Endothelial cell of umbilical vein (primary cell): ENCODE results near the gene MAPT. TPM values are rescaled to one million over a fixed set of nuclear protein-coding genes. Genes with fewer than 3 reads are reported as not detected.

ENCODE experiments used
- BruUV-seq: library from RNA; stranded (reverse); fragments of 400-500 nt; replicated peaks from 2 replicates; lab custom pipeline; 2021; lab: Mats Ljungman, UMichigan
- CTCF ChIA-PET: fragments of 300-600, 350-600 bp; sonication (Branson Sonifier 250); formaldehyde crosslinking; loops from one replicate; lab custom pipeline; 2021; ENCODE audit warnings: antibody characterized with exemption, inconsistent platforms; lab: Charles Lee
- POLR2A ChIA-PET: fragments of 300-600, 350-600 bp; sonication (Branson Sonifier 250); formaldehyde crosslinking; loops from one replicate; lab custom pipeline; 2021; ENCODE audit warnings: antibody characterized with exemption, inconsistent platforms; lab: Charles Lee
- DNase-seq: peaks from one replicate; pipeline ENCODE4 v3.0.0-alpha.2; 2011; ENCODE audit warnings: low read depth, low spot score
- FAIRE-seq: peaks from 2 replicates; lab custom pipeline; 2011; peaks lifted over from hg19 to GRCh38; lab: Jason Lieb, UNC
- H2AFZ ChIP-seq: 2 replicates; pipeline ENCODE4 v1.6.0; 2012; ENCODE audit warnings: low read depth, low read length, control low read depth, inconsistent platforms
- H3K27ac ChIP-seq: 2 replicates; pipeline ENCODE4 v1.5.1; 2011; ENCODE audit warnings: low read depth, mild to moderate bottlenecking, control low read depth, low read length, moderate library complexity; ENCODE audit not compliant: insufficient read depth
- H3K27me3 ChIP-seq, 2 experiments: 2 replicates each; pipeline versions ENCODE4 v1.6.0 to v1.6.1; 2011; ENCODE audit warnings: low read length in 2 of 2, mixed read lengths in 1 of 2; ENCODE audit not compliant: control insufficient read depth in 2 of 2, insufficient read depth in 2 of 2
- H3K36me3 ChIP-seq, 2 experiments: 2 replicates in 1 of 2; 3 replicates in 1 of 2; pipeline ENCODE4 v1.5.1; 2011; ENCODE audit warnings: low read length in 2 of 2, mild to moderate bottlenecking in 1 of 2, moderate library complexity in 1 of 2; ENCODE audit not compliant: control insufficient read depth in 2 of 2, insufficient read depth in 2 of 2; ENCODE audit errors: extremely low read depth in 1 of 2
- H3K4me1 ChIP-seq: 3 replicates; pipeline ENCODE4 v1.5.1; 2011; ENCODE audit warnings: mild to moderate bottlenecking, low read length; ENCODE audit not compliant: control insufficient read depth, insufficient read depth; ENCODE audit errors: extremely low read depth
- H3K4me2 ChIP-seq: 2 replicates; pipeline ENCODE4 v1.6.1; 2011; ENCODE audit warnings: low read length, control low read depth, mixed read lengths; ENCODE audit not compliant: insufficient read depth
- H3K4me3 ChIP-seq, 3 experiments: fragments of 200-600 bp in 1 of 3; sonication (generic), shearing (Covaris generic) in 1 of 3; replicated peaks in 1 of 3; 2 replicates each; pipeline ENCODE4 v1.5.1; 2011 to 2016; ENCODE audit warnings: control low read depth in 3 of 3, low read length in 3 of 3, mild to moderate bottlenecking in 2 of 3, inconsistent platforms in 1 of 3, low read depth in 1 of 3, moderate library complexity in 1 of 3; ENCODE audit not compliant: insufficient read depth in 1 of 3
- H3K79me2 ChIP-seq: 2 replicates; pipeline ENCODE4 v1.6.0; 2012; ENCODE audit warnings: low read length, inconsistent platforms; ENCODE audit not compliant: control insufficient read depth, insufficient read depth
- H3K9ac ChIP-seq: replicated peaks from 2 replicates; pipeline ENCODE3; 2011; ENCODE audit warnings: low read length, control low read depth; ENCODE audit not compliant: insufficient read depth; ENCODE audit errors: extremely low read depth
- H3K9me1 ChIP-seq: replicated peaks from 3 replicates; pipeline ENCODE4 v1.6.0; 2011; ENCODE audit warnings: mild to moderate bottlenecking, low read length; ENCODE audit not compliant: control insufficient read depth, insufficient read depth; ENCODE audit errors: extremely low read depth
- H3K9me3 ChIP-seq: replicated peaks from 2 replicates; pipeline ENCODE4 v1.5.1; 2012; ENCODE audit warnings: low read length, inconsistent platforms; ENCODE audit not compliant: control insufficient read depth, insufficient read depth
- H4K20me1 ChIP-seq: replicated peaks from 2 replicates; pipeline ENCODE3; 2011; ENCODE audit warnings: mild to moderate bottlenecking, low read length; ENCODE audit not compliant: control insufficient read depth, insufficient read depth; ENCODE audit errors: extremely low read depth
- EZH2 ChIP-seq: IDR thresholded peaks from 2 replicates; pipeline ENCODE4 v1.6.1; 2012; ENCODE audit warnings: borderline replicate concordance, low read depth, mild to moderate bottlenecking, moderate library complexity, low read length, inconsistent platforms; ENCODE audit not compliant: severe bottlenecking
- FOS ChIP-seq: IDR thresholded peaks from 2 replicates; pipeline ENCODE4 v1.6.1; 2011; ENCODE audit warnings: mild to moderate bottlenecking, low read length, moderate library complexity, borderline replicate concordance; ENCODE audit not compliant: insufficient read depth
- GATA2 ChIP-seq: IDR thresholded peaks from 2 replicates; pipeline ENCODE4 v1.7.0; 2011; ENCODE audit warnings: low read depth, mild to moderate bottlenecking, moderate library complexity, mixed read lengths, low read length; ENCODE audit not compliant: insufficient read length, insufficient read depth
- JUN ChIP-seq: IDR thresholded peaks from 2 replicates; pipeline ENCODE4 v1.6.1; 2011; ENCODE audit warnings: borderline replicate concordance, low read depth; ENCODE audit not compliant: insufficient read length, insufficient read depth
- MYC ChIP-seq: IDR thresholded peaks from one replicate; pipeline ENCODE4 v1.6.1; 2011; ENCODE audit warnings: mild to moderate bottlenecking, low read depth, low read length
- POLR2A ChIP-seq: IDR thresholded peaks from 2 replicates; pipeline ENCODE4 v1.6.1; 2012; ENCODE audit warnings: low read depth, mild to moderate bottlenecking, control low read depth, low read length
- POLR2AphosphoS5 ChIP-seq: IDR thresholded peaks from 2 replicates; pipeline ENCODE4 v1.6.1; 2012; ENCODE audit warnings: low read depth, mild to moderate bottlenecking, control low read depth, low read length, moderate library complexity; ENCODE audit not compliant: insufficient read depth
- dilution Hi-C: fragments of 300-500 bp; cut with MboI; formaldehyde crosslinking; loops from one replicate; pipeline ENCODE4 v1.15.0; 2019; ENCODE audit warnings: low sequenced_read_pairs; ENCODE audit not compliant: extremely low pct_ligation_motif_present
- intact Hi-C: fragments of 100-400 bp; cut with micrococcal nuclease; formaldehyde crosslinking; loops from one replicate; pipeline ENCODE4 v1.10.0; 2022
- polyA plus RNA-seq, 4 experiments: library from polyadenylated mRNA; depleted of rRNA in 3 of 4; stranded (reverse) in 3 of 4; unstranded in 1 of 4; fragments of >200 nt; gene quantifications; 2 replicates each; pipeline versions ENCODE4 v1.2.1 to v1.2.3, GENCODE V29; 2011 to 2012; ENCODE audit warnings: missing spikeins in 1 of 4
- total RNA-seq: library from RNA; stranded (reverse); gene quantifications from 2 replicates; pipeline ENCODE4 v1.2.3, GENCODE V29; 2021
- TF ChIP-seq, protein P1 (sequence below): IDR thresholded peaks from 2 replicates; pipeline ENCODE4 v1.6.1; 2011; ENCODE audit not compliant: insufficient read depth, insufficient read length
- TF ChIP-seq, protein P2 (sequence below), 2 donors: IDR thresholded peaks; 1 replicate in 1 of 2; 2 replicates in 1 of 2; pipeline ENCODE4 v1.5.1; 2011; ENCODE audit warnings: low read length in 2 of 2, mild to moderate bottlenecking in 2 of 2, moderate library complexity in 2 of 2, control low read depth in 1 of 2, inconsistent platforms in 1 of 2, low read depth in 1 of 2; ENCODE audit not compliant: insufficient read depth in 1 of 2; ENCODE audit errors: extremely low read depth in 1 of 2

Gene MAPT
- total and polyA plus RNA-seq, 2 donors (not counting 3 experiments of a cell fraction or from before 2014, with no cell fraction given): 0.04 to 0.51 TPM

DNA sequence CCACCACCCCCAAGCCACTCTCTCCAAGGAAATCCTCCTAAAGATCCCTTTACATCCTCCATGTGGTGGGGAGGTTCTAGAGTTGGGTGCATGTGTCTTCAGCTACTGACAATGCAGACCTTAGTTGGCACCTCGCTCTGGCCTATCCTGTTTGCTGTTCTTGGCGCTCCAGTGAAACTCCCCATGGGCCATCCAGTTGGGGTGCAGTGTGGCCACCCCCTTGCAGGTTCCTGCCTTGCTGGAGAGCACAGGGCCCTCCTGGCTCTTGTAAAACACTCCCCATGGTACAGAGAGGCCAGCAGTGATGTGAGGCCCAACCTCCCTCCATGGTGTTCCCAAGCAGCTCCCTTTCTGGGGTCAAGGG, 82.0 kb downstream of the MAPT start:
- H3K27ac ChIP-seq: no peak overlapping the region
- no peaks in the 10 kb centered on the region for H3K9me1 ChIP-seq
- no peaks in the 10 kb centered on the region for H3K4me1 ChIP-seq
- POLR2A ChIA-PET: no interaction called here
- TF ChIP-seq FOS (no peak), JUN (no peak), EZH2 (no peak), GATA2 (no peak), MYC (no peak), POLR2AphosphoS5 (no peak), POLR2A (no peak)
- TF ChIP-seq, protein P1, sequence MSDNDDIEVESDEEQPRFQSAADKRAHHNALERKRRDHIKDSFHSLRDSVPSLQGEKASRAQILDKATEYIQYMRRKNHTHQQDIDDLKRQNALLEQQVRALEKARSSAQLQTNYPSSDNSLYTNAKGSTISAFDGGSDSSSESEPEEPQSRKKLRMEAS: no peak
- TF ChIP-seq, protein P2, sequence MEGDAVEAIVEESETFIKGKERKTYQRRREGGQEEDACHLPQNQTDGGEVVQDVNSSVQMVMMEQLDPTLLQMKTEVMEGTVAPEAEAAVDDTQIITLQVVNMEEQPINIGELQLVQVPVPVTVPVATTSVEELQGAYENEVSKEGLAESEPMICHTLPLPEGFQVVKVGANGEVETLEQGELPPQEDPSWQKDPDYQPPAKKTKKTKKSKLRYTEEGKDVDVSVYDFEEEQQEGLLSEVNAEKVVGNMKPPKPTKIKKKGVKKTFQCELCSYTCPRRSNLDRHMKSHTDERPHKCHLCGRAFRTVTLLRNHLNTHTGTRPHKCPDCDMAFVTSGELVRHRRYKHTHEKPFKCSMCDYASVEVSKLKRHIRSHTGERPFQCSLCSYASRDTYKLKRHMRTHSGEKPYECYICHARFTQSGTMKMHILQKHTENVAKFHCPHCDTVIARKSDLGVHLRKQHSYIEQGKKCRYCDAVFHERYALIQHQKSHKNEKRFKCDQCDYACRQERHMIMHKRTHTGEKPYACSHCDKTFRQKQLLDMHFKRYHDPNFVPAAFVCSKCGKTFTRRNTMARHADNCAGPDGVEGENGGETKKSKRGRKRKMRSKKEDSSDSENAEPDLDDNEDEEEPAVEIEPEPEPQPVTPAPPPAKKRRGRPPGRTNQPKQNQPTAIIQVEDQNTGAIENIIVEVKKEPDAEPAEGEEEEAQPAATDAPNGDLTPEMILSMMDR (IDR thresholded peaks at IDR 0.05; ENCODE audit: extremely low read depth in 1 of 2, insufficient read depth in 1 of 2, low read depth in 1 of 2, low read length in 2 of 2): no peak
- intact Hi-C loops: no loop called here
- H2AFZ ChIP-seq: no peak overlapping the region
- dilution Hi-C loops: no loop called here
- no peak for DNase-seq
- H4K20me1 ChIP-seq: no peaks in the 10 kb centered on the region
- BruUV-seq: no TSS peak
- H3K79me2 ChIP-seq: no peaks in the 10 kb centered on the region
- no peaks in the 10 kb centered on the region for H3K9me3 ChIP-seq
- FAIRE-seq: no peak
- H3K27me3 ChIP-seq: peaks cover 0 to 5% of the 10 kb centered on the region in 2 experiments
- H3K36me3 ChIP-seq: no peaks in the 10 kb centered on the region
- no peak overlapping the region for H3K9ac ChIP-seq
- H3K4me2 ChIP-seq: no peak overlapping the region
- no peak overlapping the region for H3K4me3 ChIP-seq
- CTCF ChIA-PET: no interaction called here
